GM21447 (cell line): ENCODE results near the gene FOXG1.

Experiments used
- ATAC-seq: cut with Tn5 transposase; IDR thresholded peaks from one replicate; pipeline ENCODE4 v1.9.1; 2021; ENCODE audit not compliant: unreplicated experiment

Gene FOXG1

DNA sequence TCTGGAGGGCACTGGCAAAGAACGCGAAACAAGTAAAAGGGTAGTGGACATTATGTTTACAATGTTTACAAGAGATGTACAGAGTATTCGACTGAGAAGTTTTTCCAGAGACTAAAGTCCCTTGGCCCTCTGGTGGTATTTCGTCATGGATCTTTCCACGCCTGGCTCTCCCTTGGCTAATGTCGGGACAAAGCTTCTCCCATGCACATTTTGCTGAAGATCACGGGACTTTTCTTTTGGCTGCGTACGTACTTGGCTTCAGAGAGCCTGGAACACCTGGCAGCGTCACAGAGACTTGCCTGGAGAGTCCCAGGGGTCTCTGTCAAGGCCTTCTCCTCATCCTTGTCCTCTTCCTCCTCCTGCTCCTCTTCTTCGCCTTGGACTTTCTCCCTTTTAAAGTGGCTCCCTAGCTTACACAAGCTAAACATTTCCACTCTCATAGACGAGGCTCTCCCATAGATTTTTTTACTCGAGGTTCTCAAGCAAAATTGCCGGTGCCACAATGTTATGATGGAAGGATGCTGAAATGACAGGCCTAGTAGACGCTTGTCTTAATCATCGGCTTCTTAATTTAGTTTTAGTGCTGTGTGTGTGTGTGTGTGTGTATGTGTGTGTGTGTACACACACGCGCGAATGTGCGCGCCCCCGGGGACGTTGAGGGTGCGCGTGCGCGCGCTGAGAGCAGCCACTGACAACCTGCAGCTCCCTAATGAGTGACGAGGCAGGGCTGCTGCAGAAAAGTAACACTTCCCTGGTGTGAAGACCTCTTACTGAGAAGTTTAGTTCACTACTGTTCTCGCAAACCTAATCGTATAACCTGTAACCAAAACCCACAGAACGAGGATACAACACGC, 4.9 kb upstream of the FOXG1 start:
- ATAC-seq, result no peak

DNA sequence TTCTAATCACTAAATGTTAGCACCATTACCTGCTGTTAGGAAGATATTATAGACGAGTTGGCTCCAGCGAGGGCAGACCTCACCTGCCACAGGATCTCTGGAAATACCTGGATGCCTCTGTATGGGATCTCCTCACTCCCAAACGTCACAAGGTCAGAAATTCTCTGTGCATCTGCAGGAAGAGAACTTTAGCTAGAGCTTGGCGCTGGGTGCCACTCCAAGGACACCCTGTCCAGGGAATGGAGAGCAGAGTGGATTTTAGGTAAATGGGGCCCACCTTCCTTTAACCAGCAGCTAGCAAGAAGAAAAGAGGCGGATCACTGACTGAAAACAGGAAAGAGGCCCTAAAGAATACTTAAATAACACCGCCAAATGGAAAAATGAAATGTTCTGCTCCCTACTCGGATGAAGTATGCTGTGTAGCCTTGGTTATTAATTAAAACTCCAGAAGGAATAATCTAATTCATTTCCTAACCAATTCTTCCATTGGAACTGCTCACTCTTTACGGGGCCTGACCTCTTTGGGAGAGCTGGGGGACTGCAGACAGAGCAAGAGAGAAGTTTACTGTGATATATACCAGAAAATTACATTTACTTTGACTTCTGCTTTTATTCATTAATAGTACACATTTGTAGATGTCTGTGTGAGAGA, 4.2 kb upstream of the FOXG1 start:
- ATAC-seq, result no peak

DNA sequence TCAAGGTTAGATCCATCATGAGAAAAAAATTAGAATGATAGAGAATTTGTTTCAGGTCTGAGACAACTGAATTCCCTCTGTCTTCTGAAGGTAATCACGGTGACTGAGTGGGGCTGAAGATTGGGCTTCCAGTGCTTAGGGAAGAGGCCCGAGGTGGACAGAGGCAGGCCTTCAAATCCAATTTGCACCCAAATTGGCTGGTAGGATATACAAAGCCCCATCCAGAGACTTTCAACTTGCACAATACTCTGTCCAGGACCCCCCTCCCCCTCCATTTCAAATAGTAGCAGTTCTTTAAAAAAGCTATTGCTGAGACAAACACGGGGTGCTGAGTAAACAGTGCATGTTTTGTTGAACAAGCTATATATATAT, 3.6 kb upstream of the FOXG1 start:
- ATAC-seq, result no peak

DNA sequence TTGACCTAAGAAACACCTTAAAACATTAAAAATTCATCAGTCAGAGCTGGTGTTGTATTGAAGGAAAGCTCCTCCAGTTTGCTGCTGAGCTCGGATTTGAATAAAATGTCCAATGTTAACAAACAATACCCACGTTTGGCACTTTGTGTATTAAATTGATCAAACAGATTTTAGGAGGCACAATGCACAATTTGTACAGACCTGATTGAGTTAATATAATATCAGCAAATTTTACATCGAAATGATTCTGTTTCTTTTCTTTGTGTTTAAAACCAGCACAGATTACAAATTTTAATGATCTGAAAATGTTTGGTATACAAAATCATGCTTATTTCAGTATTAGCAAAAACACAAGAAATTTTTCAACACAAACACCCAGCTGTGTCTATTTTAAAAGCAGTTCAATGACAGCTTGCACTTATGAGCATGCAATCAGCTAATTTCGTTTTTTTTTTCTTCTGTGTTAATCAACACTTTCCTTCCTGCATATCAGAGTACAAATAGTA, 2.8 kb upstream of the FOXG1 start:
- ATAC-seq, result no peak

DNA sequence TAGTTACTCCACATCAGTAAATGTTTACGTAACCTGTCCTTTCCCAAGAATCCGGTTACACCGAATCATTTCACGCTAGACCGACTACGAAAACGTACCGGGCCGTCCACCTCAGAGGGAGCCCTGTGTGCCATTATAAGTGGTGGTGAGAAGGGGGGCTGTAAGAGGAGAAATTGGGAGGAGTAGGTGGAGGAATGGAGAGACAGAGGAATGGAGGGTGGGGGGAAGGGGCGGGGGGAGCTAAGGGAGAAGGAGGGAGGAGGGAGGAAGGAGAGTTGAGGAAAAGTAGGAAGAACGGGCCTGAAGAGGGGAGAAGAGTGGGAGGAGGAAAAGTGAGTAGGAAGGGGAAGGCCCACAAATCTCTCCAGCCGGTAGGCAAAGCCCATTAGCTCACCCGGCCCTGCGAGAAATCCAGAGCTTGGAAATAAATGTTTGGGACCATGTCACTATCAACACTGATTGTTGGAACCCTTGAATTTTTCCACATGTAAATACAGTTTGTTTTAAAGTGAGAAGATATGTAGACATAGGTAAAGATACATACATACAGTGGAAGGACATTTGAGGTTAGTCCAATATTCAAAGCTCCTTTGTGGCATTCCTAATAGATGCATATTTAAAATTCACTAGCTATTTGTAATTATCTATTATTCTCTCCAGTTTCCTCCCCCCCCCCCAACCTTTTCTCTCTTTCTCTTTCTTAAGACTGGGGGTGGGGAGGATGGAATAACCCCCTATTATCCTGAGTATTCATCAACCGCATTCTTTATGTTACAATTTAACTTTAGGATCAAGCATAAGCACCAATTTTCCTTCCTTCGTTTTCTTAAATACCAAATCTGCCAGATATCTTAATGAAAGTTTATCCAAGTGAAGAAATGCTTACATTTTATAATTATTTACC, 2.1 kb upstream of the FOXG1 start:
- no peak for ATAC-seq

DNA sequence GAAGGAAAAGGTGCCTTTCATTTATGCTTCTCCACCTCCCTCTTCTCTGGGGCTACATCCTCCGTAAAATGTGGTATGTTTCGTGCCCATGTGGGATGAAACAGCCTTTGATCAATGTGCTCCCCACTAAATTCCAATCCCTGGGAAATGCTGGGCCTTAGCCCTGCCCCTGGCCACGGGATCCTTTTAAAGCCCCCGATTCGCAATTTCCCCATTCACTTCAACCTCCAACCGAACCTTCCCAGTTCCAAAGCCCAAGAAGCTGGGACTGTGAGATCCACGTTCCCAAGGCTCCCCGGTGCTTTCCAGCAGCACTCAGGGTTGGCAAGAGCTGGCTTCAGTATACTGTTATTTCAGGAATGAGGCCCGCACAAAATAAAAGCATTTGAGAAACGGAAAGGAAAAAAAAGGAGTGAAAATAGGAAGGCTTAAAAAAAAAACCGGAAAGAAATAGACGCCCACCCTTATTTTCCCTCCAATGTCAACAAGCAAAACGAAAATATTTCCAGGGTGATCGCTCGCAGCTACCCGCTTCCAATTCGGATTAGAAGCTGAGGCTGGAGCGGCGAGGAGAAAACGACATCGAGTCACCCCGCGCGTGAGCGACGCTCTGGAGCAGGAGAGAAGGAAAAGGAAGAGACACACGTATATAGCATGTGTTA, 1.3 kb upstream of the FOXG1 start:
- no peak for ATAC-seq

DNA sequence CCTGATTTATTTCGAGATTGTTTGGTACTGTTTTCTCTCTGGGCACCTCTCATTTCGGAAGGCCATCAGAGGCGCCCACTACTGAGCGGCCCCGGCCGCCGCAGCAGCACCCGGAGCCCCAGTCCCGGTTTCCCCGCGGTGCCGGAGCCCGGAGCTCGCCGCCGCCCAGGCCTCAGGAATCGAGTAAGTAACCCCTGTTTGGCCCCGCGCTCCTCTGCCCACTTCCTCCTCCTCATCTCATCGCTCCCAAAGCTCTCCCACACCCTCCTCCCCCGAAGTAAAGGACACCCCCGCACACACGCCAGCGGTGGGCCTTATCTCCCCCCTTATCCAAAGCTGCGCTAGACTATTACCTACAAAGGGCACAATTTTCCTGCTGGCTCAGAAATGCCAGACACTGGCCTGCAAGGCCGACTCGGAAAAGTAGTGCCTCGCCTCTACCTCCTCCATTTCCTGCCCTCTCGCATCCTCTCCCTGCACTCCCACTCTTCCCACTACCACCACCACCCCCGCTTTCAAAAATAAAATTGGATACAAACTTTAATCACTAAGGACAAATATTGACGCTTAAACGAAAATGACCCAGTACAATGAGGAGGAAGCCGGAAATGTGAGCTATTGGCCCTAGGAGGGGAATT, 637 bp upstream of the FOXG1 start:
- ATAC-seq, result no peak

DNA sequence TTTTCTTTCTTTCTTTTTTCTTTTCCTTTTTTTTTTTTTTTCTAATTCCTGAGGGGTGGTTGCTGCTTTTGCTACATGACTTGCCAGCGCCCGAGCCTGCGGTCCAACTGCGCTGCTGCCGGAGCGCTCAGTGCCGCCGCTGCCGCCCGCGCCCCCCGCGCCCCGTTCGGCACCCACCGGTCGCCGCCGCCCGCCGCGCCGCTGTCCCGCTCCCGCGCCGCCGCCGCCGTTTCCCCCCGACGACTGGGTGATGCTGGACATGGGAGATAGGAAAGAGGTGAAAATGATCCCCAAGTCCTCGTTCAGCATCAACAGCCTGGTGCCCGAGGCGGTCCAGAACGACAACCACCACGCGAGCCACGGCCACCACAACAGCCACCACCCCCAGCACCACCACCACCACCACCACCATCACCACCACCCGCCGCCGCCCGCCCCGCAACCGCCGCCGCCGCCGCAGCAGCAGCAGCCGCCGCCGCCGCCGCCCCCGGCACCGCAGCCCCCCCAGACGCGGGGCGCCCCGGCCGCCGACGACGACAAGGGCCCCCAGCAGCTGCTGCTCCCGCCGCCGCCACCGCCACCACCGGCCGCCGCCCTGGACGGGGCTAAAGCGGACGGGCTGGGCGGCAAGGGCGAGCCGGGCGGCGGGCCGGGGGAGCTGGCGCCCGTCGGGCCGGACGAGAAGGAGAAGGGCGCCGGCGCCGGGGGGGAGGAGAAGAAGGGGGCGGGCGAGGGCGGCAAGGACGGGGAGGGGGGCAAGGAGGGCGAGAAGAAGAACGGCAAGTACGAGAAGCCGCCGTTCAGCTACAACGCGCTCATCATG, 654 bp downstream of the FOXG1 start:
- no peak for ATAC-seq

DNA sequence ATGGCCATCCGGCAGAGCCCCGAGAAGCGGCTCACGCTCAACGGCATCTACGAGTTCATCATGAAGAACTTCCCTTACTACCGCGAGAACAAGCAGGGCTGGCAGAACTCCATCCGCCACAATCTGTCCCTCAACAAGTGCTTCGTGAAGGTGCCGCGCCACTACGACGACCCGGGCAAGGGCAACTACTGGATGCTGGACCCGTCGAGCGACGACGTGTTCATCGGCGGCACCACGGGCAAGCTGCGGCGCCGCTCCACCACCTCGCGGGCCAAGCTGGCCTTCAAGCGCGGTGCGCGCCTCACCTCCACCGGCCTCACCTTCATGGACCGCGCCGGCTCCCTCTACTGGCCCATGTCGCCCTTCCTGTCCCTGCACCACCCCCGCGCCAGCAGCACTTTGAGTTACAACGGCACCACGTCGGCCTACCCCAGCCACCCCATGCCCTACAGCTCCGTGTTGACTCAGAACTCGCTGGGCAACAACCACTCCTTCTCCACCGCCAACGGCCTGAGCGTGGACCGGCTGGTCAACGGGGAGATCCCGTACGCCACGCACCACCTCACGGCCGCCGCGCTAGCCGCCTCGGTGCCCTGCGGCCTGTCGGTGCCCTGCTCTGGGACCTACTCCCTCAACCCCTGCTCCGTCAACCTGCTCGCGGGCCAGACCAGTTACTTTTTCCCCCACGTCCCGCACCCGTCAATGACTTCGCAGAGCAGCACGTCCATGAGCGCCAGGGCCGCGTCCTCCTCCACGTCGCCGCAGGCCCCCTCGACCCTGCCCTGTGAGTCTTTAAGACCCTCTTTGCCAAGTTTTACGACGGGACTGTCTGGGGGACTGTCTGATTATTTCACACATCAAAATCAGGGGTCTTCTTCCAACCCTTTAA, 1.5 kb downstream of the FOXG1 start:
- ATAC-seq, result no peak

DNA sequence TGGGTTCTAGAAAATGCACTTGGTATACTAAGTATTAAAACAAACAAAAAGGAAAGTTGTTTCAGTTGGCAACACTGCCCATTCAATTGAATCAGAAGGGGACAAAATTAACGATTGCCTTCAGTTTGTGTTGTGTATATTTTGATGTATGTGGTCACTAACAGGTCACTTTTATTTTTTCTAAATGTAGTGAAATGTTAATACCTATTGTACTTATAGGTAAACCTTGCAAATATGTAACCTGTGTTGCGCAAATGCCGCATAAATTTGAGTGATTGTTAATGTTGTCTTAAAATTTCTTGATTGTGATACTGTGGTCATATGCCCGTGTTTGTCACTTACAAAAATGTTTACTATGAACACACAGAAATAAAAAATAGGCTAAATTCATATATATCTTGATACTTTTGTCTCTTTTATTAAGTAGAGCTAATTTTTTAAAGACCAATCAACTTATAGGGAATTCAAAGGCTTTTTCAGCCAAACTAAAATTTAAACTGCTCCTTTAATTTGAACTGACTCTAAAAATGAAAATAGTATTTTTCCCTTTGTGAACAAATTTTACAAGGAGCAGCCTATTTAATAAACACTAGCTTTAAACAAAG, 2.8 kb downstream of the FOXG1 start:
- no peak for ATAC-seq

DNA sequence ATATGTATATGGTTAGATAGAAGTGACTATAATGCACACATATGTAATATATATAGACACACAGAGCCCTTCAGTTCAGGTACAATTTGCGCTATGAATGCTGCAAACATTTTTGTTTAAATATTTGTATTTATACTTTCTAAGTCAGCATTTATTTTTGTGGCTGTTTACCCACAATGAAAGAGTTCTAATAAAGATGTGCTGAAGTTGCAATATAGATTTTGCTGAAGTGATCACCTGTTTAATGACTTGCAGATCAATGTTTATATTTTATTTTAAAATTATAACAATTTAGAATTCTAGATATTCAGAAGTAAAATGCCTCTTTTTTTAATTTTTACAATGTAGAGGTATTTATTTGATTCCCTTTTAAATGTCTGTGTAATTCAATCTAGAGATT, 3.5 kb downstream of the FOXG1 start:
- no peak for ATAC-seq

DNA sequence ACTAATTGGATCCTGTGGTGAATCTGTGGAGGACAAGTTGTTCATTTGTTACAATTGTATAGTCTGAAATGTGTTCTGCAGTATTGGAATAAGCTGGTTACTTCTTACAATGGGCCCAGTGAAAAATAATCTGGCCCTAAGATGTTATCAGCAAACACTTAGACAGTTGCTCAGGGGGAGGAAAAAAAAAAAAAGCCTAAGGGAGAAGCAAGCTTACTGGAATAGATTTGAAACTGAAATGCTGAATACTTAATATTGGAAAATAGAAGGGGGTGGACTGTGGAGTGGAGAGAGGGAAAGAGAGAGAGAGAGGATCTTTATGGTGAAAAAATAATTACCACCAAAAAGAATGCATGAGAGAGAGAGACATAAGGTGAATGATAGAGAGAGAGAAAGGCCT, 4.0 kb downstream of the FOXG1 start:
- no peak for ATAC-seq

DNA sequence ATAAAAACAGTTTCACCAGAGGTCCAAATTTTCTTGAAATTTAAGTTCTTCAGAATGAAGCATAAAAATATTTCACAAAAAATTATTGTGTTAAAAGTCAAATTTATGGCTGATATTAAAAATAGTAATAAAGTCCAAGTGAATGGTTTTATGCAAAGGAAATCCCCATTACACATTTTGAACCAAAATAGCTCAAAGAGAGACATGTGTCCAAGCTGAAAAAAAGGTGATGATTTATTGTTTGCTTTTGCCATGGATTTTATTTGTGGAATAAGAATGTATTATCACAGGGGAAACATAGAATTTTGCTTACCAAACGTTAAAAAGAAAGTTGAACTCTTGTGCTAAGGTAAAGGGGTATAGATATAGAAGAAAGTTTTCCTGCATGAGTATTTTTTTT, 4.6 kb downstream of the FOXG1 start:
- no peak for ATAC-seq

DNA sequence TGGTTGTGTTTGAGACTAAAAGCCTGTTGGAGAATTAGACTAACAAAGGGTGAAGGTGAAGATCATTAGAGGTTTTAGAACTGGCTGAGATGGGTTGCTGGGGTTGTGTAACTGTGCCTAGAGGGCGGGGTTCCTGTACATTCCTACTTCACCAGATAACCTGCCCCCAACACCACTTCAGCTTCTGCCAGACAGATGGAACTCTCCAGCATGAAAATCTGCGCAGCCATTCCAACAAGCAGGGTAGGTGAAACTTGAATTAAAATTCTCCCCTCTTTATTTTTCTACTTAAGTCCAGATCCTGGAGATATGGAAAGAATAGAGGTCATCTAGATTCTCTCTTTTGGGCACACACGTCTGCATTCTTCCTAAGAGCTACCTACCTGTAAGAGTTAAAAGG, 6.0 kb downstream of the FOXG1 start:
- ATAC-seq, result no peak

DNA sequence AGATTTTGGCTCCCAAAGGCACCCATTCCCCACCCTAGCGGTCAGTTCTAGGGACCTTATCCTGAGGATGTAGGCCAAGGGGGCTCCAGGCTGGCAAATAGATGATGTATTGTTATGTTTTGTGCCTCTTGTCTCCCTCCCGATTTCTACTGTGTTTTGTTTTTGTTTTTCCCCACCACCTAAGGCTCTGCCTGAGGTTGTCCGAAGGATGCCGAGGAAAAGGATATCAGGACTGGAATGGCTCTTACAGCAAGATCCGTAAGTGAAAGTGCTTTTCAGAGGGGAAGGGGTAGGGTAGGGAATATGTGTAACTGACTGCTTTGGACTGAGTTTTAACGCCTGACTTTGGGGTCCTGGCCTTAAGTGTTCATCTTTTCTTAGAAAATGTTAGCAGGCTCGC, 6.6 kb downstream of the FOXG1 start:
- ATAC-seq, result no peak

DNA sequence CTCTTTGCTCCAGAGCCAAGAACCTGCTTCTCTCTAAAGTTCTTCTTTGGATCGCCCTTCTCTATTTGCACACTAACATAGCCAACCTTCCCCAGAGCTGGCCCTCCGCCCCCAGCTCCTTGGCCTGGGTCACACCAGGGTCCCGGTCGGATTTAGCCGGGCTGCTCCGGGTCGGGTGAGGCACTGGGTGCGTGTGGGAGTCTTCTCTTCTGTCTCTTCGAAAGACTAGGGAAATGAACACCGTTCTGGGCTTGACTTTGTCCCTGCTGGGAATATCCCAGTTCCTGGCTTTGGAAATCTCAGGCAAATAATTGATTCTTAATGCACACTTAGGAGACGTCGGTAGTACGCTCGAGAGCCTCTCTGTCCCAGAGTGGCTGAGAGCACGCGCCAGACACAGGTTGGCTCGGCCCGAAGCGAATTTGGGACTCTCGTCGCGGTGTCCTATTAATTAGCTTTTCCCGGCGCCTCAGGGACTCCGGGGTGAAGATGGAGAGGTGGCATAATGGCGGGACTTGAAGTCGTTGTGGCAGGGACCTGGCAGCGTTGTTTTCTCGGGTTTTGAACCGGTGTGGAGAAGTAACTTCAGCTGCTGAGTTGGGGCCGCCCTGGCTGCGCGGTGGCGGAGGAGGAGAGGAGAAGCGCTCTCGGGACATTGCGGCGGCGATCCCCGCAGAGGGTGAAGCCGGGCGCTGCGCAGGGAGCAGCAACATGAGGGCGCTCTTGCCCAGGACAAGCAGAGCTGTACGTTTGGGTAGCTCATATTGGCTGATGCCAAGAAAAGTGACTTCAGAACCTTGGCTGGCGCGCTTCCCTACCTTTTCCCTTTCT, 7.5 kb downstream of the FOXG1 start:
- ATAC-seq, result no peak
